ENCODE measurements around the gene XYLT2.
"Not testable (repeated sequence)": the region's sequence is repeated elsewhere in the genome, so short reads cannot be mapped to it uniquely, and the experiment has no call there.

XYLT2 gene

DNA sequence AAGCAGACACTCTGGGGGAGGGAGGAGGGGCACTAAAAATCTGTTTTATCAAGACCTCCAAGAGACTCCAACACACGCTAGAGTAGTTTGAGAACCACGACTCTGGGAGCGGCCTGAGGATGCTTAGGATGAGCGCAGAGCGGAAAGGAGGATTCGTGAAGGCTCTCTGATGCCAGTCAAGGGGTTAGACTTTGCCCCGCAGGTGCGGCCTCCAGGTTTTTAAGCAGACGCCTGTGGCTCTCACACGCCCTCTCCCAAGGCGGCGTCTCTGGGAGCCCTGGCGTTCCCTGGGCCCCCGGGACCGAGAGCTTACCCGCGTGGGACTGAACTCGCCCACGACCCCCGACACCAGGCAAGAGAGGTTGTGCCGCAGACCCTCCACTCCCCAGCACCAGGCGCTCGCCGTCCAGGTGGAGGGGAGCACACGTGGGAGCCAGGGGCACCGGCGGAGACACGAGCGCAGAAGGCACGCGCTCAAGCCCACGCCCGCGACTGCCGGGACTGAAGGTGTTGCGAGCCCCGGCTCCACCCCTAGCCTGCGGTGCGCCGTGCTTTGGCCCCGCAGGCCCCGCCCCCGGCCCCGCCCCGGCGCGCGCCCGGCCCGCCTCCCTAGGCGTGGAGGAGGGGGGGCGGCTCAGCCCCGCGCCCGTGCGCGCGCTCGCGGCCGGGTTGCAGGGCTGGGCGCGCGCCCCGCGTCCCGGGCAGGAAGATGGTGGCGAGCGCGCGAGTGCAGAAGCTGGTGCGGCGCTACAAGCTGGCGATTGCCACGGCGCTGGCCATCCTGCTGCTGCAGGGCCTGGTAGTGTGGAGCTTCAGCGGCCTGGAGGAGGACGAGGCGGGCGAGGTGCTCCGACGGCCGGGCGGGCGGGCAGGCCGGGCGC lies at the start of gene XYLT2:
XYLT2 (plus strand) TSS at position 695 of the 881 bp plus-strand sequence; CDS start at position 710, 15 bp downstream.
- DNase-seq: peak; percentile 88

DNA sequence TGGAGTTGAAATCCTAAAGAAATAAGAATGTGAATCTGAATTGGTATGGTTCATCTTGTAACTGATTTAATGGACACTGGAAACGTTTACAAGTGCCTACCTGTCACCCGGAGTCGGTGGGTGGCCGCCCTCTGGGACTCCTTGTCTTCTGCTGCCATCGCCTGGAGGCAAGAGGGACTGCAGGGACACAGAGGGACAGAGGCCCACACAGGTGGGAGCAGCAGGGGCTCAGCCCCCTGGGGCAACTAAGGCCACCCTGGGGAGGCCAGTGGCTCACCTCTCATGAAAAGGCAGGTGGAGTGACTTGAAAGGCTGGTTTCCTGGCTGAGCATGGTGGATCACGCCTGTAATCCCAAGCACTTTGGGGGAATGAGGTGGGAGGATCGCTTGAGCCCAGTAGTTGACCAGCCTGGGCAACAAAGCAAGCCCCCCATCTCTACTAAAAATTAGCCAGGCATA lies 48.5 kb upstream of the XYLT2 start:
- peak; percentile 84 for DNase-seq

DNA sequence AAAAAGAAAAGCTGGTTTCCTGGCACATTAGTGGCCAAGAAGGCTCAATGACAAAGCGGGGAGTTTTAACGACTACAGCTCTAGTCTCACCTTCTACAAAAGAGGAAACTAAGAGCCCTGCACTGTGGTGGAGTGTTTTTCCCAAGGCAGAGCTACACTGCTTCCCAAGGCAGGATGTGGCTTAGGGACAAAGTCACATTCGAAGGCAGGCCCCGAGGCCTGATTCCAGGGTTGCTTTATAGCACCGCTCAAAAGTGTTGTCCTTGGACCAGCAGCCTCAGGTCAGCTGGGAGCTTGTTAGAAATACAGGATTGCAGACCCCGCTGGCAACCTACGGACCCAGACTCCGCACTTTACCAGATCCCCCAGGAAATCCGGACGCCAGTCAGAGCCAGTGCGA lies 47.9 kb upstream of the XYLT2 start:
- DNase-seq: no peak

DNA sequence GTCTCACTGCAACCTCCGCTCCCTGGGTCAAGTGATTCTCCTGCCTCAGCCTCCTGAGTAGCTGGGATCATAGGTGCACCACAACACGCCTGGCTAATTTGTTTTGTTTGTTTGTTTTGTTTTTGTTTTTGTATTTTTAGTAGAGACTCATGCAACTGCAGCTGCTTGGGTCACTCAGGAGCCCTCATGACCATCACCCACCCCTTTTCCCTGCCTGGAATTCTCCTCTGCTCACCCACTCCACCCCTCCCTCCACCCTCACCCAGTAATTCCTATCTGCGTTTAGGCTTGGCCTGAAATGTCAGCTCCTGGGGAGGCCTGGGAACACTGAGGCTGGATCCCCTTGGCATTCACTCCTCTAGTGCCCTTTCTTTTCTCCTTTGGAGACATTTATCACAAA lies 46.1 kb upstream of the XYLT2 start:
- no peak for DNase-seq

DNA sequence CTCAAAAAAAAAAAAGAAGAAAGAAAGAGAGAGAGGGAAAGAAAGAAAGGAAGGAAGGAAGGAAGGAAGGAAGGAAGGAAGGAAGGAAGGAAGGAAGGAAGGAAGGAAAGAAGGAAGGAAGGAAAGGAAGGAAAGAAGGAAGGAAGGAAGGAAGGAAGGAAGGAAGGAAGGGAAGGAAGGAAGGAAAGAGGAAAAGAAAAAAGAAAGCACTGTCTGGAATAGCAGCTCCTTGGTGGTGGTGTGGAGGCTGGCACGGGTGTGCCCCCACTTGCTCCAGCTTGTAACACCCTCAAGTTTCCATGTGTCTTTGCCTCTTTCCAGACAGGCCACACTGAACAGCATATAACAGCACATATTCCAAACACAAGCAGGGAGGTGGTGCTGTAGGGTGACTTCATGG lies 45.1 kb upstream of the XYLT2 start:
- DNase-seq: not testable (repeated sequence)

DNA sequence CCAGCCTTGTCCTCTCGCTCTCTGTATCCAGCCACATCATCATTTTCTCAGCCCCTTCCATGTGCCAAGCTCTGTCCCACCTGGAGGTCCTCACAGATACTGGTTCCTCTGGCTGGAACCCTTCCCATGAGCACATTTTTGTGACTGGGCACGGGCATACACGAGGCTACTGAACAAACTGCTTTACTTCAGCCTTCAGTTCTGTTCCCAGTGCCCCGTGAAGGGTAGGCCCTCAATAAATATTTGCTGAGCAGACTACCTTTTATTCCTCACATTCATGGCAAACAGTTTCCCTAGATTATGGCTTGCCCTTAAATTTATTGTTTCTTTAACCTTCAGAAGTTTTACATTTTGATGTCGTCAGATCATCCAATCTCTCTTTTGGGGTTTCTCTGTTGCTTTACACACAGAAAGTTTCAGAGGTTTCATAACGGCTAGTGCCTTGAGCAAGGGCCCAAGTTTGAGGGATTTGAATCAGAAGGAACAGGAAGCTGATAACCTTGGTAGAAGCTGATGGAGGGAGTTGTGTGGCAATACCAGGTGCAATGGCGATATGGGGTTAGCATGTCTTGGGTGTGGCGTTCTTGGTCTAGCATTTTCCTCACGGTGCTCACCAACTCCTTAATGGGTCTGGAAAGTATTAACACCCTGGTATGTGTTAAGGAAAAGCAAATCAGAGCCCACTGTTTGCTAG lies 43.9 kb upstream of the XYLT2 start:
- no peak for DNase-seq

DNA sequence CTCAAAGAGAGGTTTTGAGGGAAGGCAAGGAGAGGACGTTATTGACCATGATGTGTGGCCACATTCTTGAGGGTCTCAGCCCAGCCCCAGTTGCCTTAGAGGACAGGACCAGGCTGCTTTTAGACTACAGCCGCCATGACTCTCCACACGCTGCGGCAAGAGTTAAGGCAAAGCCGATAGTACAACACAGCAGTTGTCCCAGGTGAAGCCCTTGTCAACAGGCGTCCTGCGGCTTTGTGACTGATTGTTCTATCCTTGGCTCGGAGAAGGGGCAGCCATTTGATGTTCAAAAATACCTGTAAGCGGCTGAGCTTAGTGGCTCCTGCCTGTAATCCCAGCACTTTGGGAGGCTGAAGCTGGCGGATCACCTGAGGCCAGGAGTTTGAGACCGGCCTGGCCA lies 42.9 kb upstream of the XYLT2 start:
- no peak for DNase-seq

DNA sequence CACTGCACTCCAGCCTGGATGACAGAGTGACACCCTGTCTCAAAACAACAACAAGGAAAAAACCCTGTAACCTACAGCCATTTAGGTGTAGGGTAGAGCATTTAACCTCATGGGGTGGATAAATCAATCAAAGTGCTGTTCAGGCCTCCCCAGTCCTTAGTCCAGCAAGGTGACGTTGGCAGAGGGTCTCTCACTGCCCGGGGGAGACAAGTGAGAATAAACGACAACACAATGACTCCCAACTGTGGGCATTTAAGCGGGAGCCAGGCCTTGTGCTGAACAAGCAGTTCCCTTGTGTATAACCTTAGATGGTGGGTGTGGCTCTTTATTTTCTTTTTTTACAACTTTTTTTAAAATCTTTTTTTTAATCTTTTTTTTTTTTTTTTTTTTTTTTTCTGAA lies 42.3 kb upstream of the XYLT2 start:
- DNase-seq: no peak

DNA sequence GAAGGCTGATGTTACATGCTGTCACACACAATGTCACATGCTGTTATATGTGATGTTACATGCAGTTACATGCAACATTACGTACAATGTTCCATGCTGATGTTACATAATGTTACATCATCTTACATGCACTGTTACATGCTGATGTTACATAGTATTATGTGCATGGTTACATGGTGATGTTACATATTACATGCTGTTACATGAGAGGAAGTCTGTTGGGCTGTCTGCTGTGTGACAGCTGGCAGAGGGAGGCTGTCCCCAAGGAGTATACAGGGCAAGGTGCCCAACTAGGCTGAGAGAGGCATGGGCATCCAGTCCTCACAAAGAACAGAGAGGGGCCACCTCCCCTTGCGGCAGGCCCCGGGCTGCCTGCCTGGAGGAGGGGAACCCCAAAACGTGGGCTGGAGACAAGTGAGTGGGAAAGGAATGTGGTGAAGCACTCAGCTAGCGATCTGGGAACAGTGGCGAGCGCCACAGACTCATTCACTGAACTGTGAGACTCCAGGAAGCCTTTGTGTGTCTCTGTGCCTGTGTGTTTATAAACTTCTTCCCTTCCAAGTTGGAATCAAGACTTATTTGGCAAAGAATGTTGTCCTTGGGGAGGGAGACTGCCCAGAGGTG lies 41.0 kb upstream of the XYLT2 start:
- no peak for DNase-seq

DNA sequence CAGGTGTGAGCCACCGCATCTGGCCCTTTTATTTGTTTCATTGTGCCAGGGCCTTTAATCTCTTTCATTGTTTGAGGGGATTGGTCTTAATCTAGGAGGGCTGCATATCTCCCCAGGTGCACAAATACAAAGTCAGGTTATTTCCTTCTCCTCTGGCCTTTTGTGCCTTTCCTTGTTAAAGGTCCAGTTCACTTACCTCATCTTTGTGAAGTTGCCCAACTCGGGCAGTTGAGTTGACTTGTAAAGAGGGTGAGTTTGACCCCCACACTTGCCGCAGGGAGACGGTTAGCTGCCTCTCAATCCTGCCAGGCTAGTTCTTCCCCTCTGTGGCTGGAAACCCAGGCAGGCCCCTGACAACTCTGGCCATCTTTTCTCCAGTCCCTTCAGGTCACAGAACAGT lies 38.3 kb upstream of the XYLT2 start:
- DNase-seq: no peak

DNA sequence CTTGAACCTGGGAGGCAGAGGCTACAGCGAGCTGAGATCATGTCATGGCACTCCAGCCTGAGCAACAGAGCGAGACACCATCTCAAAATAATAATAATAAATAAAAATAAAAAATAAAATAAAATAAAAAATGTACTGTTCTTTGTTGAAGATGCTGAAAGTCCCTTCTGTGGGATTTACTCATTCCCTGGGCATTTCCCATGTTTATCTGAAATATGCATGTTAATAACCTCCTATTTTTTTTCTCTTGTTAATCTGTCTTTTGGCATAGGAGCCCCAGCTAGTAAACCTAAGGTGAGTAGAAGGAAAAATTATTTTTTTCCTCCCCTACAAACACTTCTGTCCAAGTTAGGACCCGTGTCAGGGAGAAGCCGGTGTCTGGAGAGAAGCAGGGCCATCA lies 37.3 kb upstream of the XYLT2 start:
- no peak for DNase-seq

DNA sequence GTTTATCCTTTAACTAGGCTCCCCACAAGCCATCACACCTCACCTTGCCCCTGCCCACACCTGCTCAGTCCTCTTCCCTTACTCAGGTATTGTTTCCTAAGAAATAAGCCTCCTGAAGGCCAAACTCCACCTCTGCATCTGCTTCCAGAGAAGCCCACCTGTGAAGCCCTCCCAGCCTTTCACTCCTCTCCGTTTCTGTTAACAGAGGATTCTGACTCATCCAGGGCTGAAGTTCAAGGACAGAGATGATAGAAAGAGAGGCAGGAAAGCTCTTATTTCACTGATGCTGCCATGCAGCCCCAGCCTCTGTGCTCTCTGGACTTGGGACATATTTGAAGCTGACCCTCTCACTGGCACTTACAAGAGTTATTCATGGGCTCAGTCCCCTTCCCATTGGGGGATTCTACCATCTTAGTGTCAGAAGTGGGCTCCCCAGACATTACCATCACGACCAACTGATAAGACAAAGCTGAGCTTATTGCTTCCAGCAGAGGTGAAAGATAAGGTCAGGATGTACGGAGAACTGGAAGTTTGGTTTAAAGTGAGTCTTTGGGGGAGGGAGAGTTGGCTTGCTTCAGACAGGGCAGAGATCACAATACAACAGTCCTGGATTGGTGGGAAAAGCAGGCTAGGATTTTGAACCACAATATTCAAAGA lies 35.3 kb upstream of the XYLT2 start:
- DNase-seq: no peak

DNA sequence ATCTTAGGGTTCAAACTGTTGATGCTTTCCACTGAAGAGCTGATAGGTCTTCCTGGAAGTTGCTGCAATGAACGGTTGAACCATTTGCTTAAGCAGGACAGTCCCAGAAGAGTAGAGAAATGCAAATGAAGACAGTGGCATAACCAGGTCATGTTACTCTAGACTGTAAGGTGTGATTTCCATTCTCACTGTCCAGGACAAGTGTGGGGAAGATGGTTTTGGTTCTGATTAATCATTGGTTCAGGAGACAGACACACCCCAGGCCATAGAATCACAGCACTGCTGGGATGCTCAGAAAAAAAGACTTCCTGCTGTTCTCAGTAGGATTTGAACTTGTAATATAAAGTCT lies 34.8 kb upstream of the XYLT2 start:
- DNase-seq: no peak

DNA sequence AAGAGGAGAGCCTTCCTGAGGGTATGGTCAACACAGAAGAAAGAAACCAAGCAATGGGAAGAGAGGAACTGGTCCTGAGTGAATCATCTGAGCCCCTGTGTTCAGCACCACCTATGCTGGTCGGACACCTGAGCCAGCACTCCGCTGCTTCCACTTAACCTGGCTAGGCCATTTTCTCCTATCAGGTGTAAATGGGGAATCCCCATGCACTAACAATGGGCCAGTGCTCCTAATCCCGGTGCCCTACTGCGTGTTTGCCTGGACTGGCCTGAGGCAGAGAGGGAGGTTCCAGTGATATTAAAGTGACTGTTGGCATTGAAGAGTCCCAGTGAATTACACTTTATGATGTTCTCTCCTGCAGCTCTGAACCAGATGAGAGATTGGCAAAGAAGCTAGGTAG lies 34.4 kb upstream of the XYLT2 start:
- DNase-seq: no peak

DNA sequence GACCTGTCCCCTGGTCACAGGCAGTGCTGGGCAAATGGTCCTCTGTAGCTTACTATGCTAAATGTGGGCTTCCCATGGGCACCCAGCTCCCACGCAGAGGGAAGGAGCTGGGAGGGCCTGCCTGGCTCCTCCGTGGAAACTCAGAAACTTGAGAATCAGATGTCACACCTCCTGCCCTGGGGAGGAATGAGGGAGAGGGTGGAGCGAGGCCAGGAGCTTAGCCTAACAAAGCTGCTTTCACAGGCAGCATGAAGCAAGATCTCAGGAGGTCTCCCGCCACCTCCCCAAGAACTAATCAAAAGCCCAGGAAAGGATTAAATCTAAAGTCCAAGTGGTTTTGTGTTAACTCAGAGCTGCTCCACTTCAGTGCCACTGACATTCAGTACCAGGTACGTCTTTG lies 33.6 kb upstream of the XYLT2 start:
- no peak for DNase-seq

DNA sequence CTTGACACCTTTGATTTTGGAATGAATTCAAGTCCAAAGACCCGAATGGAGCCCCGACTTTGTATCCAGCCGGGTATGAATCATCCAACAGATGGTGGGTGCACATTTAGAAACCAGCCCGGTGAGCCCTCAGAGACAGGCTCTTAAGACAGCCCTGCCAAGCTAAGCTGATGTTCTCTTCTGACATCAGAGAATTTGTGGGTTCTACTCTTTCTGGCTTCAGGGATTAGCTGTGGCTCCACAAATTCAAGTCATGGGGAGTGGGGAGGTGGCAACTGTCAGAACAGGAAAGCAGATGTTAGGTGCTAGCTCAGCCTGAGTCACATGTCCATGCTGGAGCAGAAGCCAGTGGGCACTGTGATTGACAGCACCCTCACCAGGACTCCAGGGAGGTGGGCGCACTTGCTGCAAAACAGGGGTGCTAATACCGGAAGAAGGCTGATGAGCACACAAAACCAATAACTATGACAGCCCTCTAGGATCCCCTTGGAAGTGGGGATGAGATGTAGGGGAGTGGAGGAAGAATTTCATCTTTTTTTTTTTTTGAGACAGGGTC lies 31.4 kb upstream of the XYLT2 start:
- DNase-seq: no peak

DNA sequence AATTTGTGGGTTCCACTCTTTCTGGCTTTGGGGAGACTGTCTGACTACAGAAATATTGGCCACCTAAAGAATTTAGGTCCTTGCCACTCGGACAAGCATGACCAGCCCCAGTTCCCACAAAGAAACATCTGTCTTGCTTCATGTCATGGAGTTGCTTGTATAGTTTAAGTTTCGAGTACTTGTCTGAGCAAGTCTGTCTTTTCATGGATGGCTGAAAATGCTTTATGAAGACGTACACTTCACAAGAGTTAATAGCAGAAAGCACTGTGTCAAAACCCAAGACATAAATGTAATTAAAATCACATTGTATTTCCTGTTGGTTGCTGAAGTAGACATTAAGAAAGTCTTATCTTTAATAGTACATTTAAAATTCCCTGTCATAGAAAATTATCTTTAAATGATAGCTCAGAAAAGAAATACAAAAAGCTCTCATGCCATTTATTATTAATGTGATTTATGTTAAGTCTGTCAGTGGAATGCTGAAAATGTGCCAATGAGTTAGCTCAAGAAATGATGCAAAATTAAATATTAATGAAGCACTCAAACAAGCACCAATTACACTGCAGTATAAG lies 29.8 kb upstream of the XYLT2 start:
- DNase-seq: no peak

DNA sequence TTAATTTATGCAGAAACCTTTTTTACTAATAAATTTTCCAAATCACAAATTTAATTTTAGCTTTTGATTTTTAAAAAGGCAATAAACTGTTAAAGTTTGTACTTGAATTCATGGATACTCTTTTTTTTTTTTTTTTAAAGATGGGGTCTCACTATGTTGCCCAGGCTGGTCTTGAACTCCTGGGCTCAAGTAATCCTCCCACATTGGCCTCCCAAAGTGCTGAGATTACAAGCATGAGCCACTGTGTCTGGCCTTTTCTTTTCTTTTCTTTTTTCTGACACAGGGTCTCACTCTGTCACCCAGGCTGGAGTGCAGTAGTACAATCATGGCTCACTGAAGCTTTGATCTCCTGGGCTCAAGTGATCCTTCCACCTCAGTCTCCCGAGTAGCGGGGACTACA lies 29.3 kb upstream of the XYLT2 start:
- DNase-seq: not testable (repeated sequence)

DNA sequence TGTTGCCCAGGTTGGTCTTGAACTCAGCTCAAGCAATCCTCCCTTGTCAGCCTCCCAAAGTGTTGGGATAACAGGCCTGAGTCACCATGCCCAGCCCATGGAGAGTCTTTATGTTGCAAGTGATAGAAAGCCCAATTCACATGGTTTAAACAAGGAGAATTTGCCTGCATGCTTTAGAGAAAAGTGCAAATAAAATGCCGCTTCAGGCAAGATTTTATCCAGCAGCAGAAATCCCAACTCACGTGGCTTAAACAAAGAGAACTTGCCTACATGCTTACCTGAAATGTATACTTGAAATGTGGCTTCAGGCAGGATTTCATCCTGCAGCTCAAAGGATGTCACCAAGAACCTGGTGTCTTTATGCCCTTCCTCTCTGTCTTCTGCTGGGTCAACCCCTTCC lies 28.8 kb upstream of the XYLT2 start:
- DNase-seq: no peak

DNA sequence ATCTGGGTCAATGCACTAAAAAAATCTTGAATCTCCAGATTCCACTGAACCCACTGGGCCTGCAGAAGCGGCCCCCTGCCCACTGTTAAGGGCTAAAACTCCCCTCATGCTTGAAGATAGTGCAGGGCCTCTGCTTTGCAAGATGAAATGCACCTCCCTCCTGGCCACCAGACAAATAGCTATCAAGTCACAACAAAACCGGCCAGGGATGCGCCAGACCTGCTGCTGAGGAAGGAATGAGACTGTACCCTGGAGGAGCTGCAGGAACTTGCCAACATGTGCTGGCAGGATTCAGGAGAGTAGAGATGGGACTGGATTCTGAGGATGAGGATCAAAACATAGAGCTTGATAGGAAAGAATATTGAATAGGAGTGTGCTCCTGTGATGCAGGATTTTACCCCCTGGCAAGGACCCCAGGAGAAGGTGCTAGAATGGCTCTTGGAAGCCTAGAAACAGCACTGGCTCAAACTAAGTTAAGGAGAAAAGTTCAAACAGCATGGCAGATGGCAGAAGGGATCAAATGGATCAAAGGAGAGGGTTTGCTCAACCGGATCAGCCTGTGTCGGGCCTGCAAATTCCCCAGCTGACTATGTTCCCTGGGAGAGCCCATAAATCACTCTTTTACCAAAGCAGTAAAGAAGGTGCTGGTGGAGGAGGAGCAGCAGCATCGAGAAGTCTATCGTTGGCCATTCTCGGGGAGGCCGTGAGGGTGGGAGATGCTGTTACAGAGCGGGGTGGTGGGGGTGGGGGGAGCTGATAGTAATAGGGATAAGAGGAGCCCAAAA lies 27.2 kb upstream of the XYLT2 start:
- DNase-seq: no peak

DNA sequence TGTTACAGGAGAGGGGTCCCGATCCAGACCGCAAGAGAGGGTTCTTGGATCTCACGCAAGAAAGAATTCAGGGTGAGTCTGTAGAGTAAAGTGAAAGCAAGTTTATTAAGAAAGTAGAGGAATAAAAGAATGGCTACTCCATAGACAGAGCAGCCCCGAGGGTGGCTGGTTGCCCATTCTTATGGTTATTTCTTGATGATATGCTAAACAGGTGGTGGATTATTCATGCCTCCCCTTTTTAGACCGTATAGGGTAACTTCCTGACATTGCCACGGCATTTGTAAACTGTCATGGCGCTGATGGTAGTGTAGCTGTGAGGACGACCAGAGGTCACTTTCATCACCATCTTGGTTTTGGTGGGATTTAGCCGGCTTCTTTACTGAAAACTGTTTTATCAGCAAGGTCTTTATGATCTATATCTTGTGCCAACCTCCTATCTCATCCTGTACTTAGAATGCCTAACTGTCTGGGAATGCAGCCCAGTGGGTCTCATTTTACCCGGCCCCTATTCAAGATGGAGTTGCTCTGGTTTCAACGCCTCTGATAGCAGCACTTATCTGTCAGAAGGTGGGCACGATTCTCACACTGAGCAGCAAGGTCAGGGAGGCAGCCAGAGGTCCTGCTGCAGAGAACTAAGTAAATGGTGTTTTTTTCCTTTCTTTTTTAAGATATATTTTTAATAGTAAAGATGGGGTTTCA lies 26.5 kb upstream of the XYLT2 start:
- DNase-seq: no peak

Data from femur (tissue), 1 donor.